Measurements from ENCODE around the gene DCAF15. TPM values are rescaled to one million over a fixed set of nuclear protein-coding genes. Genes with fewer than 3 reads are reported as not detected.

The DCAF15 gene
- total RNA-seq, 4 donors from 2014 or later = 15.8 to 64.4 (median 31.4) TPM

GRCh38 chr19:13937479-13938300, 14.6 kb upstream of the DCAF15 start:
- no peak overlapping the region for H3K27ac ChIP-seq
- no peaks in the 10 kb centered on the region for H3K4me1 ChIP-seq
- peak overlapping the region in 3 of 4 donors; percentile 7 to 29 (median 15) for H3K4me3 ChIP-seq
- TF ChIP-seq CTCF (IDR thresholded peaks at IDR 0.05) = no peak
- TF ChIP-seq POLR2A (IDR thresholded peaks at IDR 0.05) = no peak
- no peaks in the 10 kb centered on the region for H3K27me3 ChIP-seq
- H3K9me3 ChIP-seq = no peaks in the 10 kb centered on the region
- DNase-seq = no peak
- H3K36me3 ChIP-seq = no peaks in the 10 kb centered on the region

- H3K27ac ChIP-seq = no peak within 1 kb of the TSS
- H3K9me3 ChIP-seq = no peaks in the 10 kb centered on the region
- peak within 1 kb of the TSS in 3 of 4 donors; percentile 7 to 29 (median 15) for H3K4me3 ChIP-seq
- H3K27me3 ChIP-seq = no peaks in the 10 kb centered on the region
- peak in 1 of 3 donors; percentile 50 for DNase-seq
- no peaks in the 10 kb centered on the region for H3K4me1 ChIP-seq
- TF ChIP-seq POLR2A (IDR thresholded peaks at IDR 0.05) (no peak), CTCF (IDR thresholded peaks at IDR 0.05) (no peak)
- H3K36me3 ChIP-seq = no peaks in the 10 kb centered on the region
Observed at GRCh38 chr19:13938301-13939064, 13.8 kb upstream of the DCAF15 start, which contains the start of gene PODNL1. PODNL1 (minus strand) TSS chr19:13938417; CDS start chr19:13938181, 236 bp downstream.

GRCh38 chr19:13942023-13942684, 10.2 kb upstream of the DCAF15 start:
- H3K27ac ChIP-seq = no peak overlapping the region
- H3K9me3 ChIP-seq = no peaks in the 10 kb centered on the region
- H3K4me1 ChIP-seq = no peaks in the 10 kb centered on the region
- DNase-seq = no peak
- TF ChIP-seq POLR2A (IDR thresholded peaks at IDR 0.05) (no peak), CTCF (IDR thresholded peaks at IDR 0.05) (no peak)
- no peak overlapping the region for H3K4me3 ChIP-seq
- H3K36me3 ChIP-seq = no peaks in the 10 kb centered on the region
- no peaks in the 10 kb centered on the region for H3K27me3 ChIP-seq

- TF ChIP-seq CTCF (IDR thresholded peaks at IDR 0.05) (no peak), POLR2A (IDR thresholded peaks at IDR 0.05) (no peak)
- DNase-seq = no peak
- H3K36me3 ChIP-seq = no peaks in the 10 kb centered on the region
- no peaks in the 10 kb centered on the region for H3K9me3 ChIP-seq
- H3K27me3 ChIP-seq = no peaks in the 10 kb centered on the region
- H3K4me3 ChIP-seq = no peak overlapping the region
- H3K27ac ChIP-seq = no peak overlapping the region
- H3K4me1 ChIP-seq = no peaks in the 10 kb centered on the region
Observed at GRCh38 chr19:13946414-13946813, 5.9 kb upstream of the DCAF15 start.

- DNase-seq = no peak
- no peak for TF ChIP-seq CTCF (IDR thresholded peaks at IDR 0.05)
- TF ChIP-seq POLR2A (IDR thresholded peaks at IDR 0.05) = no peak
- no peaks in the 10 kb centered on the region for H3K9me3 ChIP-seq
- H3K27me3 ChIP-seq = no peaks in the 10 kb centered on the region
- peaks cover 0 to 14% (median 5%) of the 10 kb centered on the region in 4 donors for H3K4me1 ChIP-seq
- H3K36me3 ChIP-seq = peaks cover 0 to 19% (median 0%) of the 10 kb centered on the region in 3 donors
- H3K4me3 ChIP-seq = no peak overlapping the region
- no peak overlapping the region for H3K27ac ChIP-seq
Observed at GRCh38 chr19:13951043-13951442, 1.3 kb upstream of the DCAF15 start.
